Upper lobe of left lung (tissue), 6 donors: ENCODE results near the gene DPP3. TPM values are rescaled to one million over a fixed set of nuclear protein-coding genes. Genes with fewer than 3 reads are reported as not detected.
"Not testable (repeated sequence)": the region's sequence is repeated elsewhere in the genome, so short reads cannot be mapped to it uniquely, and the experiment has no call there.

Experiments
- ATAC-seq, 2 donors: fragments of 200-7000 bp; cut with Tn5 transposase; one replicate each; pipeline ENCODE4 v1.9.1; 2022; ENCODE audit warnings: mild to moderate bottlenecking in 2 of 2, moderate library complexity in 2 of 2; ENCODE audit not compliant: low FRiP score in 2 of 2
- DNase-seq, 2 donors: peaks; one replicate each; pipeline ENCODE4 v3.0.0-alpha.2; 2019 to 2020
- H3K27ac ChIP-seq, 4 donors: fragments of 200-600 bp; sonication (generic); one replicate each; pipeline ENCODE4 v1.5.1; 2016 to 2019
- H3K27me3 ChIP-seq, 4 donors: fragments of 200-600 bp; sonication (generic); one replicate each; pipeline ENCODE4 v1.5.1; 2017 to 2019
- H3K36me3 ChIP-seq, 4 donors: fragments of 200-600 bp; sonication (generic); one replicate each; pipeline ENCODE4 v1.5.1; 2016 to 2019
- H3K4me1 ChIP-seq, 4 donors: fragments of 200-600 bp; sonication (generic); one replicate each; pipeline ENCODE4 v1.5.1; 2018 to 2019
- H3K4me3 ChIP-seq, 4 donors: fragments of 200-600 bp; sonication (generic); one replicate each; pipeline ENCODE4 v1.5.1; 2017 to 2019; ENCODE audit warnings: mild to moderate bottlenecking in 2 of 4, moderate library complexity in 1 of 4
- H3K9me3 ChIP-seq, 4 donors: fragments of 200-600 bp; sonication (generic); one replicate each; pipeline ENCODE4 v1.5.1; 2018 to 2019
- EP300 ChIP-seq, 4 donors: sonication (generic); formaldehyde crosslinking; IDR thresholded peaks; one replicate each; pipeline ENCODE4 v1.5.1; 2017; ENCODE audit warnings: antibody characterized with exemption in 4 of 4, control low read depth in 2 of 4
- POLR2A ChIP-seq, 4 donors: fragments of 450-650 bp; IDR thresholded peaks; one replicate each; pipeline ENCODE4 v1.5.1; 2016 to 2017; ENCODE audit warnings: antibody characterized with exemption in 4 of 4, mild to moderate bottlenecking in 2 of 4
- POLR2AphosphoS5 ChIP-seq, 2 donors: sonication (generic); formaldehyde crosslinking; IDR thresholded peaks; one replicate each; pipeline ENCODE4 v1.5.1; 2017; ENCODE audit warnings: antibody characterized with exemption in 2 of 2
- WGBS, 2 donors: methylation state at CpG; one replicate each; pipeline ENCODE4 v1.1.5; 2017 to 2018; 5-methylcytosine and 5-hydroxymethylcytosine counted together
- total RNA-seq, 6 donors: library from RNA; depleted of rRNA in 4 of 6; stranded (reverse); fragments of >200 nt in 4 of 6; gene quantifications; one replicate each; pipeline versions ENCODE4 v1.1.0 to v1.2.1, GENCODE V29; 2016 to 2021
- TF ChIP-seq, protein P1 (sequence below), 6 experiments: fragments of 450-650 bp in 4 of 6; fragments of 200-600 bp in 2 of 6; sonication (generic) in 2 of 6; IDR thresholded peaks; one replicate each; pipeline ENCODE4 v1.5.1; 2016 to 2019; ENCODE audit warnings: antibody characterized with exemption in 6 of 6
- donor health status: DM: no; HTN: no; CAD: no; lungs with moderate emphysema.
- donor health status: DM: no; HTN: yes; CAD: no; lungs with severe emphysema.

DPP3 gene
- total RNA-seq, 6 donors from 2014 or later = 19.3 to 79.6 (median 44.9) TPM

GRCh38 chr11:66457826-66458225, 22.4 kb upstream of the DPP3 start:
- WGBS, 2 donors = 65 to 80% methylated on average over 6 of the region's 6 CpGs
- no peak overlapping the region for H3K27ac ChIP-seq
- DNase-seq (no peak), ATAC-seq (no peak)
- H3K4me3 ChIP-seq = no peak overlapping the region
- H3K36me3 ChIP-seq = no peaks in the 10 kb centered on the region
- no peaks in the 10 kb centered on the region for H3K9me3 ChIP-seq
- no peaks in the 10 kb centered on the region for H3K27me3 ChIP-seq
- TF ChIP-seq, protein P1, sequence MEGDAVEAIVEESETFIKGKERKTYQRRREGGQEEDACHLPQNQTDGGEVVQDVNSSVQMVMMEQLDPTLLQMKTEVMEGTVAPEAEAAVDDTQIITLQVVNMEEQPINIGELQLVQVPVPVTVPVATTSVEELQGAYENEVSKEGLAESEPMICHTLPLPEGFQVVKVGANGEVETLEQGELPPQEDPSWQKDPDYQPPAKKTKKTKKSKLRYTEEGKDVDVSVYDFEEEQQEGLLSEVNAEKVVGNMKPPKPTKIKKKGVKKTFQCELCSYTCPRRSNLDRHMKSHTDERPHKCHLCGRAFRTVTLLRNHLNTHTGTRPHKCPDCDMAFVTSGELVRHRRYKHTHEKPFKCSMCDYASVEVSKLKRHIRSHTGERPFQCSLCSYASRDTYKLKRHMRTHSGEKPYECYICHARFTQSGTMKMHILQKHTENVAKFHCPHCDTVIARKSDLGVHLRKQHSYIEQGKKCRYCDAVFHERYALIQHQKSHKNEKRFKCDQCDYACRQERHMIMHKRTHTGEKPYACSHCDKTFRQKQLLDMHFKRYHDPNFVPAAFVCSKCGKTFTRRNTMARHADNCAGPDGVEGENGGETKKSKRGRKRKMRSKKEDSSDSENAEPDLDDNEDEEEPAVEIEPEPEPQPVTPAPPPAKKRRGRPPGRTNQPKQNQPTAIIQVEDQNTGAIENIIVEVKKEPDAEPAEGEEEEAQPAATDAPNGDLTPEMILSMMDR (IDR thresholded peaks at IDR 0.05) = no peak
- no peak for TF ChIP-seq POLR2AphosphoS5 (IDR thresholded peaks at IDR 0.05)
- no peak for TF ChIP-seq EP300 (IDR thresholded peaks at IDR 0.05)
- no peak for TF ChIP-seq POLR2A (IDR thresholded peaks at IDR 0.05)
- H3K4me1 ChIP-seq = no peaks in the 10 kb centered on the region

GRCh38 chr11:66459138-66459778, 21.0 kb upstream of the DPP3 start:
- WGBS, 2 donors = 56 to 66% methylated on average over 5 of the region's 5 CpGs
- H3K4me3 ChIP-seq = no peak overlapping the region
- DNase-seq (no peak), ATAC-seq (no peak)
- no peaks in the 10 kb centered on the region for H3K36me3 ChIP-seq
- H3K4me1 ChIP-seq = no peaks in the 10 kb centered on the region
- H3K9me3 ChIP-seq = no peaks in the 10 kb centered on the region
- TF ChIP-seq, protein P1 (IDR thresholded peaks at IDR 0.05) = no peak
- TF ChIP-seq POLR2A (IDR thresholded peaks at IDR 0.05) = no peak
- TF ChIP-seq POLR2AphosphoS5 (IDR thresholded peaks at IDR 0.05) = no peak
- TF ChIP-seq EP300 (IDR thresholded peaks at IDR 0.05) = no peak
- H3K27ac ChIP-seq = no peak overlapping the region
- no peaks in the 10 kb centered on the region for H3K27me3 ChIP-seq

- Histone ChIP-seq H3K27ac (no peak overlapping the region), H3K36me3 (no peaks in the 10 kb centered on the region), H3K4me3 (no peak overlapping the region), H3K4me1 (peaks cover 0 to 9% (median 3%) of the 10 kb centered on the region in 4 donors), H3K27me3 (no peaks in the 10 kb centered on the region), H3K9me3 (no peaks in the 10 kb centered on the region)
- TF ChIP-seq POLR2AphosphoS5 (IDR thresholded peaks at IDR 0.05) (no peak), EP300 (IDR thresholded peaks at IDR 0.05) (no peak), POLR2A (IDR thresholded peaks at IDR 0.05) (no peak)
- TF ChIP-seq, protein P1 (IDR thresholded peaks at IDR 0.05) = no peak
- ATAC-seq (no peak), DNase-seq (no peak)
These were observed 18.2 kb upstream of the DPP3 start for GRCh38 chr11:66462010-66462409.

- H3K27ac ChIP-seq = no peak overlapping the region
- no peaks in the 10 kb centered on the region for H3K36me3 ChIP-seq
- H3K9me3 ChIP-seq = no peaks in the 10 kb centered on the region
- TF ChIP-seq POLR2A (IDR thresholded peaks at IDR 0.05) (no peak), POLR2AphosphoS5 (IDR thresholded peaks at IDR 0.05) (no peak), EP300 (IDR thresholded peaks at IDR 0.05) (no peak)
- TF ChIP-seq, protein P1 (IDR thresholded peaks at IDR 0.05) = no peak
- ATAC-seq = no peak
- 74 to 89% methylated on average over 3 of the region's 3 CpGs for WGBS, 2 donors
- peaks cover 7 to 18% (median 10%) of the 10 kb centered on the region in 4 donors for H3K4me1 ChIP-seq
- no peaks in the 10 kb centered on the region for H3K27me3 ChIP-seq
- DNase-seq = no peak
- H3K4me3 ChIP-seq = no peak overlapping the region
These were observed 17.3 kb upstream of the DPP3 start for GRCh38 chr11:66462911-66463310.

DNA sequence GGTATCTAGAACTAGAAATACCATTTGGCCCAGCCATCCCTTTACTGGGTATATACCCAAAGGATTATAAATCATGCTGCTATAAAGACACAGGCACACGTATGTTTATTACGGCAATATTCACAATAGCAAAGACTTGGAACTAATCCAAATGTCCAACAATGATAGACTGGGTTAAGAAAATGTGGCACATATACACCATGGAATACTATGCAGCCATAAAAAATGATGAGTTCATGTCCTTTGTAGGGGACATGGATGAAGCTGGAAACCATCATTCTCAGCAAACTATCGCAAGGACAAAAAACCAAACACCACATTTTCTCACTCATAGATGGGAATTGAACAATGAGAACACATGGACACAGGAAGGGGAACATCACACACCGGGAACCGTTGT, 16.1 kb upstream of the DPP3 start:
- peaks cover 10 to 23% (median 15%) of the 10 kb centered on the region in 4 donors for H3K4me1 ChIP-seq

More for the DNA sequence above, 16.1 kb upstream of the DPP3 start:
- not testable (repeated sequence) for H3K36me3 ChIP-seq, ATAC-seq, DNase-seq, H3K27ac ChIP-seq, H3K4me3 ChIP-seq, H3K27me3 ChIP-seq, H3K9me3 ChIP-seq
- 73 to 83% methylated on average over 5 of the region's 5 CpGs for WGBS, 2 donors
